Panc1 (cell line): Measurements from ENCODE around the gene PIGU. TPM values are rescaled to one million over a fixed set of nuclear protein-coding genes. Genes with fewer than 3 reads are reported as not detected.

Experiments used
- ATAC-seq: fragments of 200-7000 bp; cut with Tn5 transposase; 2 replicates; pipeline ENCODE4 v1.9.1; 2020; ENCODE audit warnings: mild to moderate bottlenecking, moderate library complexity
- BruUV-seq: library from RNA; stranded (reverse); fragments of 400-500 nt; replicated peaks from 2 replicates; lab custom pipeline; 2021; lab: Mats Ljungman, UMichigan
- CTCF ChIA-PET: fragments of 300-600 bp; sonication (Branson Sonifier 250); formaldehyde crosslinking; loops from one replicate; lab custom pipeline; 2022; ENCODE audit warnings: antibody characterized with exemption; lab: Charles Lee
- POLR2A ChIA-PET: fragments of 300-600 bp; sonication (Branson Sonifier 250); formaldehyde crosslinking; loops from one replicate; lab custom pipeline; 2022; ENCODE audit warnings: antibody characterized with exemption; lab: Charles Lee
- DNase-seq: peaks from one replicate; pipeline ENCODE4 v3.0.0-alpha.2; 2010; ENCODE audit warnings: low read depth, low spot score
- H3K27ac ChIP-seq: 2 replicates; pipeline ENCODE4 v1.5.1; 2011; ENCODE audit warnings: mild to moderate bottlenecking, low read length, inconsistent platforms
- H3K27me3 ChIP-seq: fragments of 200-500 bp; sonication (Bioruptor generic); 2 replicates; pipeline ENCODE4 v1.6.0; 2014; ENCODE audit warnings: low read length, inconsistent platforms; ENCODE audit not compliant: control insufficient read depth, insufficient read depth
- H3K36me3 ChIP-seq: fragments of 200-500 bp; sonication (Bioruptor generic); 2 replicates; pipeline ENCODE4 v1.5.1; 2014; ENCODE audit warnings: inconsistent platforms, mild to moderate bottlenecking, low read length, moderate library complexity; ENCODE audit not compliant: control insufficient read depth, insufficient read depth
- H3K4me1 ChIP-seq: 2 replicates; pipeline ENCODE4 v1.5.1; 2011; ENCODE audit warnings: inconsistent platforms, mild to moderate bottlenecking, low read length, moderate library complexity; ENCODE audit not compliant: control insufficient read depth, insufficient read depth
- H3K4me3 ChIP-seq, 2 experiments: 2 replicates each; pipeline ENCODE4 v1.5.1; 2011 to 2012; ENCODE audit warnings: low read depth in 2 of 2, low read length in 2 of 2, mild to moderate bottlenecking in 2 of 2, inconsistent platforms in 1 of 2, moderate library complexity in 1 of 2
- H3K9me3 ChIP-seq: fragments of 200-500 bp; sonication (Bioruptor generic); 2 replicates; pipeline ENCODE4 v1.5.1; 2014; ENCODE audit warnings: low read depth, mild to moderate bottlenecking, inconsistent platforms, low read length, moderate library complexity; ENCODE audit not compliant: control insufficient read depth, insufficient read depth
- POLR2AphosphoS5 ChIP-seq: IDR thresholded peaks from 2 replicates; pipeline ENCODE4 v1.6.1; 2012; ENCODE audit warnings: mild to moderate bottlenecking, low read depth, low read length, moderate library complexity
- SIN3A ChIP-seq: IDR thresholded peaks from 2 replicates; pipeline ENCODE4 v1.6.1; 2012; ENCODE audit warnings: low read depth, mild to moderate bottlenecking, low read length, moderate library complexity, borderline replicate concordance; ENCODE audit not compliant: insufficient read depth
- TCF7L2 ChIP-seq: IDR thresholded peaks from 2 replicates; pipeline ENCODE4 v1.6.1; 2011; ENCODE audit warnings: mild to moderate bottlenecking, low read depth, low read length, inconsistent platforms
- in situ Hi-C: cut with HindIII; loops from 2 replicates; pipeline ENCODE4 v1.10.0; 2016; ENCODE audit warnings: low sequenced_read_pairs, low pct_unique_long_range_greater_than_20kb
- intact Hi-C: fragments of 100-400 bp; cut with micrococcal nuclease; formaldehyde crosslinking; loops from one replicate; pipeline ENCODE4 v1.10.0; 2022; ENCODE audit not compliant: unreplicated experiment
- total RNA-seq: library from RNA; stranded (reverse); gene quantifications from one replicate; pipeline ENCODE4 v1.2.1, GENCODE V29; 2021; ENCODE audit not compliant: unreplicated experiment
- TF ChIP-seq, protein P1 (sequence below): fragments of 450-650 bp; IDR thresholded peaks from 2 replicates; pipeline ENCODE4 v1.5.1; 2017; ENCODE audit warnings: mild to moderate bottlenecking
- TF ChIP-seq, protein P2 (sequence below), 2 experiments: IDR thresholded peaks; 2 replicates each; pipeline ENCODE4 v1.6.1; 2011 to 2012; ENCODE audit warnings: low read depth in 2 of 2, control low read depth in 1 of 2, low read length in 1 of 2, mild to moderate bottlenecking in 1 of 2, moderate library complexity in 1 of 2; ENCODE audit not compliant: insufficient read depth in 1 of 2

The PIGU gene
- total RNA-seq, 1 experiment from 2014 or later: 22.9 TPM

DNA sequence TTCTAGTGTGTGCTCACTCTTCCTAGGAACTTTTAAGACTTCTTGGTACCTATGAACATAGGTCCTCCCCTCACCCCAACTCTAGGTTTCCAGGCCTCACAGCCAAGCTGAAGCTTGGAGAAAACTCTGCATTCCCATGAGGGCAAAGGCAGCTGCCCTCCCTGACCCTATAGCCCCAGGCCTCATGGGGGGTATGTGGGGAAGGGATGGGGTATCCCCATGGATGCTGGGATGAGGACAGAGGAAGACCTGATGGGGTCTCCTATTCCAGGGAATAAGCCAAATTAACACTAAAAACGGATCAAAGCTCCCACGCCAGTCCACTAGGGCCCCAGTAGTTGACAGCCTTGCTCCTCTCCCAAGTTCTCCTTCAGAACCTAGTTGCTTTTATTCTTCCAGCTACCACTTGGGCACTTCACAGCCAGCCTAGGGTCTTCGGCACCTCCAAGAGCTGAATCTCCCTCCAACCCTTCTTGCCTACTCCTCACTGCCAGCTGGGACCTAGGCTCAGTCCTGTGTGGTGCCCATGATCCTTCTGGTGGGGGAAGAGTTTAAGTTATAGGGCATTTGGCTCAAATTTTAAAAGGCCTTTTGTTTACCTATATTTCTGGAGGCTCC, 35.0 kb upstream of the PIGU start:
- no peak for TF ChIP-seq POLR2AphosphoS5
- TF ChIP-seq, protein P1, sequence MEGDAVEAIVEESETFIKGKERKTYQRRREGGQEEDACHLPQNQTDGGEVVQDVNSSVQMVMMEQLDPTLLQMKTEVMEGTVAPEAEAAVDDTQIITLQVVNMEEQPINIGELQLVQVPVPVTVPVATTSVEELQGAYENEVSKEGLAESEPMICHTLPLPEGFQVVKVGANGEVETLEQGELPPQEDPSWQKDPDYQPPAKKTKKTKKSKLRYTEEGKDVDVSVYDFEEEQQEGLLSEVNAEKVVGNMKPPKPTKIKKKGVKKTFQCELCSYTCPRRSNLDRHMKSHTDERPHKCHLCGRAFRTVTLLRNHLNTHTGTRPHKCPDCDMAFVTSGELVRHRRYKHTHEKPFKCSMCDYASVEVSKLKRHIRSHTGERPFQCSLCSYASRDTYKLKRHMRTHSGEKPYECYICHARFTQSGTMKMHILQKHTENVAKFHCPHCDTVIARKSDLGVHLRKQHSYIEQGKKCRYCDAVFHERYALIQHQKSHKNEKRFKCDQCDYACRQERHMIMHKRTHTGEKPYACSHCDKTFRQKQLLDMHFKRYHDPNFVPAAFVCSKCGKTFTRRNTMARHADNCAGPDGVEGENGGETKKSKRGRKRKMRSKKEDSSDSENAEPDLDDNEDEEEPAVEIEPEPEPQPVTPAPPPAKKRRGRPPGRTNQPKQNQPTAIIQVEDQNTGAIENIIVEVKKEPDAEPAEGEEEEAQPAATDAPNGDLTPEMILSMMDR: no peak
- TF ChIP-seq SIN3A: no peak
- no peak for TF ChIP-seq TCF7L2
- TF ChIP-seq, protein P2, sequence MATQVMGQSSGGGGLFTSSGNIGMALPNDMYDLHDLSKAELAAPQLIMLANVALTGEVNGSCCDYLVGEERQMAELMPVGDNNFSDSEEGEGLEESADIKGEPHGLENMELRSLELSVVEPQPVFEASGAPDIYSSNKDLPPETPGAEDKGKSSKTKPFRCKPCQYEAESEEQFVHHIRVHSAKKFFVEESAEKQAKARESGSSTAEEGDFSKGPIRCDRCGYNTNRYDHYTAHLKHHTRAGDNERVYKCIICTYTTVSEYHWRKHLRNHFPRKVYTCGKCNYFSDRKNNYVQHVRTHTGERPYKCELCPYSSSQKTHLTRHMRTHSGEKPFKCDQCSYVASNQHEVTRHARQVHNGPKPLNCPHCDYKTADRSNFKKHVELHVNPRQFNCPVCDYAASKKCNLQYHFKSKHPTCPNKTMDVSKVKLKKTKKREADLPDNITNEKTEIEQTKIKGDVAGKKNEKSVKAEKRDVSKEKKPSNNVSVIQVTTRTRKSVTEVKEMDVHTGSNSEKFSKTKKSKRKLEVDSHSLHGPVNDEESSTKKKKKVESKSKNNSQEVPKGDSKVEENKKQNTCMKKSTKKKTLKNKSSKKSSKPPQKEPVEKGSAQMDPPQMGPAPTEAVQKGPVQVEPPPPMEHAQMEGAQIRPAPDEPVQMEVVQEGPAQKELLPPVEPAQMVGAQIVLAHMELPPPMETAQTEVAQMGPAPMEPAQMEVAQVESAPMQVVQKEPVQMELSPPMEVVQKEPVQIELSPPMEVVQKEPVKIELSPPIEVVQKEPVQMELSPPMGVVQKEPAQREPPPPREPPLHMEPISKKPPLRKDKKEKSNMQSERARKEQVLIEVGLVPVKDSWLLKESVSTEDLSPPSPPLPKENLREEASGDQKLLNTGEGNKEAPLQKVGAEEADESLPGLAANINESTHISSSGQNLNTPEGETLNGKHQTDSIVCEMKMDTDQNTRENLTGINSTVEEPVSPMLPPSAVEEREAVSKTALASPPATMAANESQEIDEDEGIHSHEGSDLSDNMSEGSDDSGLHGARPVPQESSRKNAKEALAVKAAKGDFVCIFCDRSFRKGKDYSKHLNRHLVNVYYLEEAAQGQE (IDR thresholded peaks at IDR 0.05; ENCODE audit: insufficient read depth in 1 of 2, low read depth in 2 of 2, low read length in 1 of 2): no peak
- intact Hi-C loops: no loop called here
- ChIA-PET CTCF (no interaction called here), POLR2A (no interaction called here)
- Histone ChIP-seq H3K27me3 (no peaks in the 10 kb centered on the region), H3K4me3 (no peak overlapping the region), H3K4me1 (peaks cover 5% of the 10 kb centered on the region; the same call in 1 of the 2 replicates), H3K9me3 (no peaks in the 10 kb centered on the region), H3K36me3 (peaks cover 2% of the 10 kb centered on the region; the same call in 1 of the 2 replicates), H3K27ac (no peak overlapping the region)
- in situ Hi-C loops: no loop called here
- no TSS peak for BruUV-seq
- ATAC-seq (no peak), DNase-seq (no peak)

DNA sequence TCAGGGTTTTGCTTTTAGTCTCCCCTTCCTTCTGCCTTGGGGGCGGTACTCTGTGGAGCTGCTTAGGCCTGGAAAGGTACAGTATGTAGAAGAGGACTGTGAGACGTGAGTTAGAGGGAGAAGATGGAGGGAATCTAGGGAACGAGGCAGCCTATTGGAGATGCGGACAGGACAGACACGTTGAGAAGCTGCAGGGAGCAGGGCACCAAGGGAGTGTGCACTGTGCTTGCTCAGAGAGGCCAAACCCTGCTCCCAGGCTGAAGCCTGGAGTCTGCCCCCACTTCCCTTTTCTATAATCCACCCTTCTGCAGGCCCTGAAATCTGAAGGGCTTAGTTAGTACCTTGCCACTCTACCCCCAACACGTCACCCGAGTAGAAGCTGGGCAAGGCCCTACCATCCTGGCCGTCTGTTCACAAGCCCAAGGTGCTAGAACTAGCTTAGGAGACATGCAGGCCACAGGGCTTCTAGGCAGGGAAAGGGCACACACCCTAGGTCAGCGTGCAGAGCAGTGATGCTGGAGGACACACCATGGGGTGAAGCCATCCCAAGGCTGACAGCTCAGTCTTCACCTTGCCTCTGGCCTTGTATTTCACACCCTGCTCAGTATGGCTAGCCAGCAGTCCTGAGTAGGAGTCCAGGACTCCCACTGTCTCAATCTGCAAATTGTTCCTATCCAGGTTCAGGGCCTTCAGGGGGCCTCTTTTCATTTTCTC, 34.1 kb upstream of the PIGU start:
- DNase-seq: no peak
- peaks cover 2% of the 10 kb centered on the region; the same call in 1 of the 2 replicates for H3K36me3 ChIP-seq
- no peaks in the 10 kb centered on the region for H3K27me3 ChIP-seq
- ATAC-seq: no peak
- H3K4me3 ChIP-seq: no peak overlapping the region; a peak in 1 of 4 replicates
- in situ Hi-C loops (no loop called here), intact Hi-C loops (no loop called here)
- ChIA-PET CTCF (interaction anchor here (0.6 to 1.2 kb wide), 2 partner anchors 397 to 537 kb away, joined by 3 read pairs; no protein-coding TSS in a partner anchor), POLR2A (no interaction called here)
- TF ChIP-seq, protein P2 (IDR thresholded peaks at IDR 0.05; ENCODE audit: insufficient read depth in 1 of 2, low read depth in 2 of 2, low read length in 1 of 2): no peak
- TF ChIP-seq, protein P1: no peak
- TF ChIP-seq TCF7L2: no peak
- no peak for TF ChIP-seq POLR2AphosphoS5
- TF ChIP-seq SIN3A: no peak
- no peak overlapping the region for H3K27ac ChIP-seq
- BruUV-seq: no TSS peak
- H3K4me1 ChIP-seq: peaks cover 5% of the 10 kb centered on the region; the same call in 1 of the 2 replicates
- H3K9me3 ChIP-seq: no peaks in the 10 kb centered on the region
